Thyroid gland (tissue), 4 donors: Measurements from ENCODE around the gene NKD1.

Experiments used
- POLR2A ChIP-seq, 2 donors: fragments of 450-650 bp; IDR thresholded peaks; one replicate each; pipeline ENCODE4 v1.6.1; 2017; ENCODE audit warnings: antibody characterized with exemption in 2 of 2, mild to moderate bottlenecking in 2 of 2, moderate library complexity in 1 of 2
- TF ChIP-seq, protein P1 (sequence below), 6 experiments: fragments of 200-600 bp in 3 of 6; fragments of 450-650 bp in 3 of 6; sonication (generic) in 3 of 6; IDR thresholded peaks; one replicate each; pipeline ENCODE4 v1.5.1; 2016 to 2019; ENCODE audit warnings: antibody characterized with exemption in 6 of 6, mild to moderate bottlenecking in 2 of 6, inconsistent platforms in 1 of 6, moderate library complexity in 1 of 6

DNA sequence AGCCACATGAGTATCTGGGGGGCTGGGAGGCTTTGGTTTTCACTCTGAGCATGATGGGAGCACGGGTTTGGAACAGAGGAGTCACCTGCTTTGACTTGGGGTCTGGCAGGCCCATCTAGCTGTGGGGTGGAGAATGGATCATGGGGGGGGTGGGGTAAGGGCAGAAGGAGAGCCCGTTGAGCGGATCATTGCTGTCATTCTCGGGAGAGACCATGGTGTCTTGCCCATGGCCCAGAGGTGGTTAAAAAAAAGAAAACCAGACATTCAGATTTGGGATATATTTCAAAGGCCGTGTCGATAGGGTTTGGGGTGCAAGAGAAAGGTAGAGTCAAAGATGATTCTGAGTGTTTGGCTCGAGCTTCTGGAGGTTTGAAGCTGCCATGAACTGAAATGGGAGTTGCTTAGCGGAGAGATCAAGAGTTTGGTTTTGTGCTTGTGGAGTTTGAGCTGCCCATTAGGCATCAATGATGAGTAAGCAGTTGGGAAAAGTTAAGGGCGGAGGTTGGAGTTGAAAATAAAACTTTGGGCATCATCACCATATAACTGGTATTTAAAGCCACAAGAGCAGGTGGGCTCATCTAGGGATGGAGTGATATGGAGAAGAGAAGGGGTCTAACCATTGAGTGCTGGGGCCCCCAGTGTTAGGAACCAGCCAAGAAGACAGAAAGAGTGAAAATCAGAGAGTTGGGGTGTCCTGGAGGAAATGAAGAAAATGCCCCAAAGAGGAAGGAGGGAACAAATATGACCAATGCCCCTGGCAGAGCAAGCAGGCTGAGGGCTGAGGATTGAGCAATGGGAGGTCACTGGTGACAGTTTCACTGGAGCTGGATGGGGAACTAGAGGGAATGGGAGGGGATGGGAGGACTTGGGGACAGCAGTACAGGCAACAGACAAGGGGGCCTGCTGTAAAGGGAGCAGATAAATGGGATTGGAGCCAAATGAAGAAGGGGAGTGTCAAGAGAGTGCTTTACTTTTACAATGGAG is 147.1 kb downstream of the NKD1 start:
- TF ChIP-seq POLR2A (IDR thresholded peaks at IDR 0.05), result no peak
- TF ChIP-seq, protein P1, sequence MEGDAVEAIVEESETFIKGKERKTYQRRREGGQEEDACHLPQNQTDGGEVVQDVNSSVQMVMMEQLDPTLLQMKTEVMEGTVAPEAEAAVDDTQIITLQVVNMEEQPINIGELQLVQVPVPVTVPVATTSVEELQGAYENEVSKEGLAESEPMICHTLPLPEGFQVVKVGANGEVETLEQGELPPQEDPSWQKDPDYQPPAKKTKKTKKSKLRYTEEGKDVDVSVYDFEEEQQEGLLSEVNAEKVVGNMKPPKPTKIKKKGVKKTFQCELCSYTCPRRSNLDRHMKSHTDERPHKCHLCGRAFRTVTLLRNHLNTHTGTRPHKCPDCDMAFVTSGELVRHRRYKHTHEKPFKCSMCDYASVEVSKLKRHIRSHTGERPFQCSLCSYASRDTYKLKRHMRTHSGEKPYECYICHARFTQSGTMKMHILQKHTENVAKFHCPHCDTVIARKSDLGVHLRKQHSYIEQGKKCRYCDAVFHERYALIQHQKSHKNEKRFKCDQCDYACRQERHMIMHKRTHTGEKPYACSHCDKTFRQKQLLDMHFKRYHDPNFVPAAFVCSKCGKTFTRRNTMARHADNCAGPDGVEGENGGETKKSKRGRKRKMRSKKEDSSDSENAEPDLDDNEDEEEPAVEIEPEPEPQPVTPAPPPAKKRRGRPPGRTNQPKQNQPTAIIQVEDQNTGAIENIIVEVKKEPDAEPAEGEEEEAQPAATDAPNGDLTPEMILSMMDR (IDR thresholded peaks at IDR 0.05), result no peak
